Right lung (tissue), 5 donors: ENCODE data around the gene TCEAL2. TPM values are rescaled to one million over a fixed set of nuclear protein-coding genes. Genes with fewer than 3 reads are reported as not detected.

ENCODE experiments used
- polyA plus RNA-seq, 5 donors: library from polyadenylated mRNA; unstranded; fragments of 120-200 nt; gene quantifications; one replicate each; pipeline versions ENCODE4 v1.2.1 to v1.2.3, GENCODE V29; 2013; ENCODE audit warnings: inconsistent platforms in 1 of 5, low replicate concordance in 1 of 5; ENCODE audit not compliant: insufficient read length in 5 of 5, insufficient read depth in 1 of 5

The TCEAL2 gene
- polyA plus RNA-seq, 5 donors = 1.7 to 2.5 (median 2.2) TPM

Other genes starting within 250 kb of the TCEAL2 start
- gene ZMAT1, start 193.7 kb upstream of the TCEAL2 start, polyA plus RNA-seq = 10 to 100 TPM; 16.2 to 34.7 (median 31.8) TPM
- under 1 TPM in 2 of 5 donors, not detected in 3; 0.10 to 0.21 TPM for gene TCEAL6, start 16.8 kb downstream of the TCEAL2 start, polyA plus RNA-seq
- gene BEX5, start 30.3 kb downstream of the TCEAL2 start, polyA plus RNA-seq = 1 to 10 TPM; 2.5 to 3.1 (median 3.0) TPM
- gene TCP11X1, start 89.6 kb downstream of the TCEAL2 start, polyA plus RNA-seq = not detected
- under 1 TPM in 3 of 5 donors, not detected in 2; 0.13 to 0.33 (median 0.14) TPM for gene NXF2, start 121.5 kb downstream of the TCEAL2 start, polyA plus RNA-seq